Lung (tissue), 12 donors: Measurements from ENCODE around the gene FAM120AOS. TPM values are rescaled to one million over a fixed set of nuclear protein-coding genes. Genes with fewer than 3 reads are reported as not detected.

Source experiments
- ATAC-seq: fragments of 200-7000 bp; cut with Tn5 transposase; one replicate; pipeline ENCODE4 v1.9.1; 2020; ENCODE audit warnings: moderate number of reproducible peaks; ENCODE audit not compliant: insufficient read depth, low FRiP score
- DNase-seq, 3 donors: peaks; one replicate each; pipeline ENCODE4 v3.0.0-alpha.2; 2013 to 2017
- H3K27ac ChIP-seq, 2 donors: one replicate each; pipeline ENCODE4 v1.5.1; 2013; ENCODE audit warnings: mild to moderate bottlenecking in 2 of 2, moderate library complexity in 2 of 2, control low read depth in 1 of 2, inconsistent platforms in 1 of 2, low read depth in 1 of 2, low read length in 1 of 2
- H3K27me3 ChIP-seq, 3 donors: one replicate each; pipeline ENCODE4 v1.5.1; 2013; ENCODE audit warnings: low read length in 2 of 3; ENCODE audit not compliant: control insufficient read depth in 3 of 3, insufficient read depth in 3 of 3
- H3K36me3 ChIP-seq, 4 donors: one replicate each; pipeline ENCODE4 v1.5.1; 2013; ENCODE audit warnings: low read length in 4 of 4, mild to moderate bottlenecking in 1 of 4, moderate library complexity in 1 of 4; ENCODE audit not compliant: control insufficient read depth in 4 of 4, insufficient read depth in 4 of 4
- H3K4me1 ChIP-seq, 5 donors: one replicate each; pipeline ENCODE4 v1.5.1; 2013; ENCODE audit warnings: low read length in 5 of 5, mild to moderate bottlenecking in 2 of 5, moderate library complexity in 1 of 5; ENCODE audit not compliant: control insufficient read depth in 5 of 5, insufficient read depth in 5 of 5
- H3K4me3 ChIP-seq: one replicate; pipeline ENCODE4 v1.5.1; 2013; ENCODE audit warnings: mild to moderate bottlenecking, control low read depth, moderate library complexity
- H3K9ac ChIP-seq, 2 donors: one replicate each; pipeline ENCODE4 v1.5.1; 2013; ENCODE audit warnings: low read length in 2 of 2, control low read depth in 1 of 2; ENCODE audit not compliant: insufficient read depth in 1 of 2
- H3K9me3 ChIP-seq, 4 donors: one replicate each; pipeline ENCODE4 v1.5.1; 2013; ENCODE audit warnings: low read length in 3 of 4, mild to moderate bottlenecking in 1 of 4, moderate library complexity in 1 of 4; ENCODE audit not compliant: control insufficient read depth in 4 of 4, insufficient read depth in 3 of 4
- CTCF ChIP-seq: IDR thresholded peaks from 2 replicates; pipeline ENCODE4 v1.5.1; 2012; ENCODE audit warnings: mild to moderate bottlenecking; ENCODE audit errors: control extremely low read depth, extremely low read depth
- WGBS, 2 donors: extraction: QIAGEN DNeasy Blood & Tissue Kit; methylation state at CpG; one replicate each; pipeline ENCODE4 v1.1.7; 2013; 5-methylcytosine and 5-hydroxymethylcytosine counted together
- polyA plus RNA-seq, 2 donors: library from polyadenylated mRNA; stranded (reverse); fragments of 200-250 nt; gene quantifications; one replicate each; pipeline ENCODE4 v1.2.1, GENCODE V29; 2013
- total RNA-seq, 2 donors: library from RNA; depleted of rRNA in 1 of 2; stranded (reverse); fragments of >200 nt in 1 of 2; gene quantifications; one replicate each; pipeline ENCODE4 v1.2.1, GENCODE V29; 2014 to 2021
- donor health status: control.
- donor health status: control.
- donor health status: Bipolar disorder and iron deficiency.
- donor health status: healthy.
- donor health status: DM: yes; HTN: yes; CAD: no.

FAM120AOS gene
- total and polyA plus RNA-seq, 4 donors: 27.2 to 51.6 (median 36.5) TPM

GRCh38 chr9:93496285-93496684, 42.9 kb upstream of the FAM120AOS start:
- no peak overlapping the region for H3K27ac ChIP-seq
- peaks cover 5 to 46% (median 30%) of the 10 kb centered on the region in 4 donors for H3K36me3 ChIP-seq
- ATAC-seq: no peak
- WGBS, 2 donors: 79 to 89% methylated on average over 3 of the region's 3 CpGs
- no peak overlapping the region for H3K4me3 ChIP-seq
- no peak for DNase-seq
- H3K27me3 ChIP-seq: no peaks in the 10 kb centered on the region
- H3K9ac ChIP-seq: no peak overlapping the region
- no peak for TF ChIP-seq CTCF
- H3K9me3 ChIP-seq: no peaks in the 10 kb centered on the region
- peaks cover 0 to 11% (median 0%) of the 10 kb centered on the region in 5 donors for H3K4me1 ChIP-seq

GRCh38 chr9:93493949-93494348, 40.6 kb upstream of the FAM120AOS start:
- DNase-seq (no peak), ATAC-seq (no peak)
- H3K9me3 ChIP-seq: no peaks in the 10 kb centered on the region
- H3K27ac ChIP-seq: no peak overlapping the region
- whole genome bisulfite sequencing, 2 donors: 97% methylated on average over 12 of the region's 12 CpGs
- H3K36me3 ChIP-seq: peaks cover 5 to 40% (median 25%) of the 10 kb centered on the region in 4 donors
- H3K4me3 ChIP-seq: no peak overlapping the region
- no peak for TF ChIP-seq CTCF
- peaks cover 0 to 9% (median 0%) of the 10 kb centered on the region in 5 donors for H3K4me1 ChIP-seq
- H3K27me3 ChIP-seq: no peaks in the 10 kb centered on the region
- H3K9ac ChIP-seq: no peak overlapping the region

GRCh38 chr9:93492327-93492726, 38.9 kb upstream of the FAM120AOS start:
- H3K27ac ChIP-seq: no peak overlapping the region
- DNase-seq (no peak), ATAC-seq (no peak)
- whole genome bisulfite sequencing, 2 donors: 70 to 74% methylated on average over 5 of the region's 5 CpGs
- no peak for TF ChIP-seq CTCF
- no peak overlapping the region for H3K9ac ChIP-seq
- H3K27me3 ChIP-seq: no peaks in the 10 kb centered on the region
- no peak overlapping the region for H3K4me3 ChIP-seq
- H3K4me1 ChIP-seq: peaks cover 0 to 12% (median 0%) of the 10 kb centered on the region in 5 donors
- peaks cover under 1 to 35% (median 21%) of the 10 kb centered on the region in 4 donors for H3K36me3 ChIP-seq
- no peaks in the 10 kb centered on the region for H3K9me3 ChIP-seq
